ENCODE results near the gene FAM163B. TPM values are rescaled to one million over a fixed set of nuclear protein-coding genes. Genes with fewer than 3 reads are reported as not detected.

The FAM163B gene
- total RNA-seq, 1 donor from 2014 or later, result not detected

DNA sequence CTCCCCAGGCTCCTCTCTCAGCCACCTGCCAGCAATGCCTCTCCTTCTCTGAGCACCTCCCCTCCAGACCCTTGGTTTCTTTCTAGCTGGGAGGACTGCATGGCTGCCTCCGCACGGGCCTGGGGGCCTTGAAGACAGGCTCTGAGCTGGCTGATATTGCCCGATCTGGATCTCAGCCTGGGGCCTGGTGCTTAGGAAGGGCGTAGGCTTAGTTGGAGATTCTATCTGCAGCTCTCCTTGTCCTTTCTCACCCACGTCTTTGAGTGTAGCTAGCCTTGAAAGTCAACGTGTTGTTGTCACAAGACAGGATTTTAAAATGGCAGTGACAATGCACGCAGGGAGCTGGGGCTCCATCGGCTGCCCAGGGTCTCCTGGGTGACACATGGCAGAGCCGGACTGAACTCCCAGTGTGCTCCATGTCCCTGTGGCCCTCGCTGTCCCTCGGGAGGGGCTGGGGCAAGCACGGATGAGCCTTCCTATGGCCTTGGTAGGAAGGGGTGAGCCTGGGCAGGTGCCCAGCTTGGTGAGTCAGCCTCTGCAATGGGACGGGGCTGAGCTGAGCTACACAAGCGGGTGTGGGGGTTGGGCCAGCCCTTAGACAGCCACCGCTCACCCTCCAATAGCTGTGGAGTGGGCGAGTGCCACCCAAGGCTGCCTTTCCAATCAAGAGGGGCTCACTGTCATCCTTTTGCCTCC is 65.3 kb downstream of the FAM163B start:
- H3K27ac ChIP-seq (ENCODE audit: low read depth, low read length), result no peak overlapping the region

DNA sequence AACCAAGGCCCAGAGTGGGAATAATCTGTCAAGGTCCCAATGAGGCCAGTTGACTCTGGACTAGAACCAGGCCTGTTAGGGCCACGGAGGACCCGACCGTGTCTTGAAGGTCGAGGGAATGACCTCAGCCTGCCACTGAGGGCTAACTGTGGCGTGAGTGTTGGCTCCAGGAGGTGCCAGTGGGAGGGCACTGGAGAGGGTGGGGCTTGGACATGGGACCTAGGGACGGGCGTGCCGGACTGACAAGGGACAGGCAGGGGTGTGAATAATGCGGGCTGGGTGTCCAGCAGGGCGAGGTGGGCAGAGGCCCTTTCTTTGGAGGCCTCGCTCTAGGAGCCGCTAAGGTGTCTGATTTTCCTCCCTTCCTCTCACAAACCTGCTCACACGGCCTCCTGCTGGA is 67.2 kb downstream of the FAM163B start:
- H3K4me1 Mint-ChIP-seq (ENCODE audit: low read depth, unreplicated experiment), result no peaks in the 10 kb centered on the region

More for the DNA sequence above, 65.3 kb downstream of the FAM163B start:
- Histone ChIP-seq H3K4me2 (ENCODE audit: low read length) (no peak overlapping the region), H3K9me3 (ENCODE audit: insufficient read depth, low read depth, low read length) (no peaks in the 10 kb centered on the region), H3K9ac (ENCODE audit: low read length) (no peak overlapping the region), H3K4me3 (ENCODE audit: insufficient read depth, low read depth, low read length) (no peak overlapping the region), H3K79me2 (ENCODE audit: insufficient read depth, low read length) (no peaks in the 10 kb centered on the region), H3K36me3 (ENCODE audit: insufficient read depth, low read length) (no peaks in the 10 kb centered on the region), H4K20me1 (ENCODE audit: insufficient read depth, low read length) (no peaks in the 10 kb centered on the region), H2AFZ (ENCODE audit: low read depth, low read length) (no peak overlapping the region), H3K27me3 (ENCODE audit: insufficient read depth, low read length) (no peaks in the 10 kb centered on the region), H3K4me1 (ENCODE audit: insufficient read depth, low read length) (peaks cover 2% of the 10 kb centered on the region)
- Mint-ChIP-seq H3K4me1 (ENCODE audit: low read depth, unreplicated experiment) (no peaks in the 10 kb centered on the region), H3K27me3 (ENCODE audit: low read depth, unreplicated experiment) (peaks cover 48% of the 10 kb centered on the region), H3K27ac (ENCODE audit: unreplicated experiment) (no peak overlapping the region), H3K36me3 (ENCODE audit: low read depth, unreplicated experiment) (peaks cover 2% of the 10 kb centered on the region), H3K9me3 (ENCODE audit: unreplicated experiment) (peaks cover 1% of the 10 kb centered on the region), H3K4me3 (ENCODE audit: unreplicated experiment) (no peak overlapping the region)
- FAIRE-seq (no peak), DNase-seq (ENCODE audit: low read depth) (no peak)
- TF ChIP-seq EZH2 (IDR thresholded peaks at IDR 0.05; ENCODE audit: insufficient read depth, low read length), result no peak
- TF ChIP-seq, protein P1, sequence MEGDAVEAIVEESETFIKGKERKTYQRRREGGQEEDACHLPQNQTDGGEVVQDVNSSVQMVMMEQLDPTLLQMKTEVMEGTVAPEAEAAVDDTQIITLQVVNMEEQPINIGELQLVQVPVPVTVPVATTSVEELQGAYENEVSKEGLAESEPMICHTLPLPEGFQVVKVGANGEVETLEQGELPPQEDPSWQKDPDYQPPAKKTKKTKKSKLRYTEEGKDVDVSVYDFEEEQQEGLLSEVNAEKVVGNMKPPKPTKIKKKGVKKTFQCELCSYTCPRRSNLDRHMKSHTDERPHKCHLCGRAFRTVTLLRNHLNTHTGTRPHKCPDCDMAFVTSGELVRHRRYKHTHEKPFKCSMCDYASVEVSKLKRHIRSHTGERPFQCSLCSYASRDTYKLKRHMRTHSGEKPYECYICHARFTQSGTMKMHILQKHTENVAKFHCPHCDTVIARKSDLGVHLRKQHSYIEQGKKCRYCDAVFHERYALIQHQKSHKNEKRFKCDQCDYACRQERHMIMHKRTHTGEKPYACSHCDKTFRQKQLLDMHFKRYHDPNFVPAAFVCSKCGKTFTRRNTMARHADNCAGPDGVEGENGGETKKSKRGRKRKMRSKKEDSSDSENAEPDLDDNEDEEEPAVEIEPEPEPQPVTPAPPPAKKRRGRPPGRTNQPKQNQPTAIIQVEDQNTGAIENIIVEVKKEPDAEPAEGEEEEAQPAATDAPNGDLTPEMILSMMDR (IDR thresholded peaks at IDR 0.05; ENCODE audit: insufficient read depth, low read depth, low read length), result no peak

DNA sequence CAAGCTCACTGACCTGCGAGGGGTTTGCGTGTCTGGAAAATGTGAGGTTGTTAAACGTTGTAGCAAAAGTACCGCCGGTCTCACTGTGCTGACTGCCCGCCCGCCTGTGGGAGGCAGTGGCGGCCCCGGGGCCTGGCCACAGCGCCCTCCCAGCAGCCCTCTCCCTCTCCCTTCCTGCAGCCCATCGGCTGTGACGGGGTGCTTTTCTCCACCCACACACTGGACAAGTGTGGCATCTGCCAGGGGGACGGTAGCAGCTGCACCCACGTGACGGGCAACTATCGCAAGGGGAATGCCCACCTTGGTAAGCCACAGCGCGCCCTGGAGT is 68.5 kb downstream of the FAM163B start:
- Mint-ChIP-seq H3K27ac (ENCODE audit: unreplicated experiment) (no peak overlapping the region), H3K4me1 (ENCODE audit: low read depth, unreplicated experiment) (no peaks in the 10 kb centered on the region), H3K27me3 (ENCODE audit: low read depth, unreplicated experiment) (peaks cover 50% of the 10 kb centered on the region), H3K9me3 (ENCODE audit: unreplicated experiment) (peaks cover 1% of the 10 kb centered on the region), H3K36me3 (ENCODE audit: low read depth, unreplicated experiment) (peaks cover 2% of the 10 kb centered on the region), H3K4me3 (ENCODE audit: unreplicated experiment) (no peak overlapping the region)
- FAIRE-seq (no peak), DNase-seq (ENCODE audit: low read depth) (no peak)
- no peak overlapping the region for H3K4me3 ChIP-seq (ENCODE audit: insufficient read depth, low read depth, low read length)
- no peaks in the 10 kb centered on the region for H3K27me3 ChIP-seq (ENCODE audit: insufficient read depth, low read length)
- H2AFZ ChIP-seq (ENCODE audit: low read depth, low read length), result no peak overlapping the region
- no peaks in the 10 kb centered on the region for H4K20me1 ChIP-seq (ENCODE audit: insufficient read depth, low read length)
- H3K79me2 ChIP-seq (ENCODE audit: insufficient read depth, low read length), result no peaks in the 10 kb centered on the region
- H3K4me1 ChIP-seq (ENCODE audit: insufficient read depth, low read length), result peaks cover 2% of the 10 kb centered on the region
- TF ChIP-seq, protein P1 (IDR thresholded peaks at IDR 0.05; ENCODE audit: insufficient read depth, low read depth, low read length), result no peak
- no peak for TF ChIP-seq EZH2 (IDR thresholded peaks at IDR 0.05; ENCODE audit: insufficient read depth, low read length)
- H3K36me3 ChIP-seq (ENCODE audit: insufficient read depth, low read length), result no peaks in the 10 kb centered on the region
- H3K27ac ChIP-seq (ENCODE audit: low read depth, low read length), result no peak overlapping the region
- no peak overlapping the region for H3K4me2 ChIP-seq (ENCODE audit: low read length)
- no peaks in the 10 kb centered on the region for H3K9me3 ChIP-seq (ENCODE audit: insufficient read depth, low read depth, low read length)
- no peak overlapping the region for H3K9ac ChIP-seq (ENCODE audit: low read length)

More for the DNA sequence above, 67.2 kb downstream of the FAM163B start:
- Histone ChIP-seq H3K4me2 (ENCODE audit: low read length) (no peak overlapping the region), H2AFZ (ENCODE audit: low read depth, low read length) (no peak overlapping the region), H3K27ac (ENCODE audit: low read depth, low read length) (no peak overlapping the region), H3K79me2 (ENCODE audit: insufficient read depth, low read length) (no peaks in the 10 kb centered on the region), H3K4me3 (ENCODE audit: insufficient read depth, low read depth, low read length) (no peak overlapping the region), H3K9ac (ENCODE audit: low read length) (no peak overlapping the region), H3K36me3 (ENCODE audit: insufficient read depth, low read length) (no peaks in the 10 kb centered on the region), H3K4me1 (ENCODE audit: insufficient read depth, low read length) (peaks cover 2% of the 10 kb centered on the region), H4K20me1 (ENCODE audit: insufficient read depth, low read length) (no peaks in the 10 kb centered on the region), H3K27me3 (ENCODE audit: insufficient read depth, low read length) (no peaks in the 10 kb centered on the region), H3K9me3 (ENCODE audit: insufficient read depth, low read depth, low read length) (no peaks in the 10 kb centered on the region)
- Mint-ChIP-seq H3K27ac (ENCODE audit: unreplicated experiment) (no peak overlapping the region), H3K36me3 (ENCODE audit: low read depth, unreplicated experiment) (peaks cover 2% of the 10 kb centered on the region), H3K4me3 (ENCODE audit: unreplicated experiment) (no peak overlapping the region), H3K27me3 (ENCODE audit: low read depth, unreplicated experiment) (peaks cover 41% of the 10 kb centered on the region), H3K9me3 (ENCODE audit: unreplicated experiment) (peaks cover 1% of the 10 kb centered on the region)
- DNase-seq (ENCODE audit: low read depth), result no peak
- FAIRE-seq, result no peak
- no peak for TF ChIP-seq EZH2 (IDR thresholded peaks at IDR 0.05; ENCODE audit: insufficient read depth, low read length)
- TF ChIP-seq, protein P1 (IDR thresholded peaks at IDR 0.05; ENCODE audit: insufficient read depth, low read depth, low read length), result no peak
